Uterus (tissue), 2 donors: ENCODE data around the gene FKBP3.

Experiments used
- CTCF ChIP-seq, 4 experiments: fragments of 200-600 bp in 2 of 4; fragments of 450-650 bp in 2 of 4; sonication (generic) in 2 of 4; IDR thresholded peaks; one replicate each; pipeline ENCODE4 v1.5.1; 2016 to 2019; ENCODE audit warnings: antibody characterized with exemption in 4 of 4, mild to moderate bottlenecking in 2 of 4, moderate library complexity in 1 of 4
- POLR2A ChIP-seq, 2 donors: fragments of 450-650 bp; IDR thresholded peaks; one replicate each; pipeline ENCODE4 v1.6.1; 2016; ENCODE audit warnings: antibody characterized with exemption in 2 of 2, mild to moderate bottlenecking in 1 of 2, moderate library complexity in 1 of 2

DNA sequence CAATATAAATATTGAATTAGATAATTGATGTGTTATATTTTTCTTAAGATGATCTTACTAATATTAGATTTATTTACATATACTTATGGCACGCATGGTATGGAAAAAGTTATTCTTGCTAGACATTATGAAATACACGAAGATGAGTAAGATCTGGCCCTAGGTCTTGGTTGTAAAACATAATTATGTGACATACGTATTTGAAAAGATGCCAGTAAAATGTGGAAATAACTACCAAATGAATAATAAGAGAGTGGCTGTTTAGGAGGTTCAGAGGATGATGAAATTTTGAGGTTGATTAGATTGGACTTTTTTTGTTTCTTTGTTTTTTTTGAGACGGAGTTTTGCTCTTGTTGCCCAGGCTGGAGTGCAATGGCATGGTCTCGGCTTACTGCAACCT is 42.8 kb upstream of the FKBP3 start:
- TF ChIP-seq CTCF (IDR thresholded peaks at IDR 0.05) = no peak
- no peak for TF ChIP-seq POLR2A (IDR thresholded peaks at IDR 0.05)
